AG04450 (cell line): Measurements from ENCODE around the gene ATP2C2. TPM values are rescaled to one million over a fixed set of nuclear protein-coding genes. Genes with fewer than 3 reads are reported as not detected.

Source experiments
- CTCF ChIA-PET: fragments of 300-600, 350-600 bp; formaldehyde crosslinking; extraction: SDS; loops from one replicate; lab custom pipeline; 2022; ENCODE audit warnings: antibody characterized with exemption, inconsistent platforms; lab: Charles Lee
- POLR2A ChIA-PET: fragments of 350-600 bp; formaldehyde crosslinking; extraction: SDS; loops from one replicate; lab custom pipeline; 2021; ENCODE audit warnings: antibody characterized with exemption, inconsistent platforms; lab: Yijun Ruan, JAX
- DNase-seq: peaks from one replicate; pipeline ENCODE4 v3.0.0-alpha.2; 2011; ENCODE audit warnings: low read depth, low spot score
- H3K27ac ChIP-seq: one replicate; pipeline ENCODE4 v1.5.1; 2012; ENCODE audit warnings: low read depth, low read length, control low read depth
- H3K27me3 ChIP-seq: one replicate; pipeline ENCODE4 v1.6.0; 2012; ENCODE audit warnings: low read length; ENCODE audit not compliant: control insufficient read depth, insufficient read depth
- H3K4me3 ChIP-seq: 2 replicates; pipeline ENCODE4 v1.5.1; 2011; ENCODE audit warnings: mild to moderate bottlenecking, low read depth, low read length, control low read depth
- H3K9me3 ChIP-seq: 2 replicates; pipeline ENCODE4 v1.5.1; 2012; ENCODE audit warnings: low read length; ENCODE audit not compliant: control insufficient read depth, insufficient read depth
- polyA plus RNA-seq: library from polyadenylated mRNA; depleted of rRNA; stranded (reverse); fragments of >200 nt; gene quantifications from 2 replicates; pipeline ENCODE4 v1.2.3, GENCODE V29; 2011
- TF ChIP-seq, protein P1 (sequence below): IDR thresholded peaks from 2 replicates; pipeline ENCODE4 v1.5.1; 2011; ENCODE audit warnings: low read depth, low read length, control low read depth, inconsistent platforms

Gene ATP2C2
- polyA plus RNA-seq, 1 experiment = not detected

- H3K27me3 ChIP-seq = peaks cover 26% of the 10 kb centered on the region
- CTCF ChIA-PET = interaction anchor here (1.4 kb wide), 1 partner anchor 106 kb away, joined by 3 read pairs; no protein-coding TSS in a partner anchor
- POLR2A ChIA-PET = no interaction called here
These were observed 9.8 kb downstream of the ATP2C2 start for GRCh38 chr16:84378099-84378498.

GRCh38 chr16:84378567-84378966, 10.2 kb downstream of the ATP2C2 start:
- peaks cover 26% of the 10 kb centered on the region for H3K27me3 ChIP-seq

More at GRCh38 chr16:84378099-84378498, 9.8 kb downstream of the ATP2C2 start:
- TF ChIP-seq, protein P1, sequence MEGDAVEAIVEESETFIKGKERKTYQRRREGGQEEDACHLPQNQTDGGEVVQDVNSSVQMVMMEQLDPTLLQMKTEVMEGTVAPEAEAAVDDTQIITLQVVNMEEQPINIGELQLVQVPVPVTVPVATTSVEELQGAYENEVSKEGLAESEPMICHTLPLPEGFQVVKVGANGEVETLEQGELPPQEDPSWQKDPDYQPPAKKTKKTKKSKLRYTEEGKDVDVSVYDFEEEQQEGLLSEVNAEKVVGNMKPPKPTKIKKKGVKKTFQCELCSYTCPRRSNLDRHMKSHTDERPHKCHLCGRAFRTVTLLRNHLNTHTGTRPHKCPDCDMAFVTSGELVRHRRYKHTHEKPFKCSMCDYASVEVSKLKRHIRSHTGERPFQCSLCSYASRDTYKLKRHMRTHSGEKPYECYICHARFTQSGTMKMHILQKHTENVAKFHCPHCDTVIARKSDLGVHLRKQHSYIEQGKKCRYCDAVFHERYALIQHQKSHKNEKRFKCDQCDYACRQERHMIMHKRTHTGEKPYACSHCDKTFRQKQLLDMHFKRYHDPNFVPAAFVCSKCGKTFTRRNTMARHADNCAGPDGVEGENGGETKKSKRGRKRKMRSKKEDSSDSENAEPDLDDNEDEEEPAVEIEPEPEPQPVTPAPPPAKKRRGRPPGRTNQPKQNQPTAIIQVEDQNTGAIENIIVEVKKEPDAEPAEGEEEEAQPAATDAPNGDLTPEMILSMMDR = no peak
- Histone ChIP-seq H3K9me3 (no peaks in the 10 kb centered on the region), H3K4me3 (no peak overlapping the region), H3K27ac (no peak overlapping the region)
- DNase-seq = no peak

DNA sequence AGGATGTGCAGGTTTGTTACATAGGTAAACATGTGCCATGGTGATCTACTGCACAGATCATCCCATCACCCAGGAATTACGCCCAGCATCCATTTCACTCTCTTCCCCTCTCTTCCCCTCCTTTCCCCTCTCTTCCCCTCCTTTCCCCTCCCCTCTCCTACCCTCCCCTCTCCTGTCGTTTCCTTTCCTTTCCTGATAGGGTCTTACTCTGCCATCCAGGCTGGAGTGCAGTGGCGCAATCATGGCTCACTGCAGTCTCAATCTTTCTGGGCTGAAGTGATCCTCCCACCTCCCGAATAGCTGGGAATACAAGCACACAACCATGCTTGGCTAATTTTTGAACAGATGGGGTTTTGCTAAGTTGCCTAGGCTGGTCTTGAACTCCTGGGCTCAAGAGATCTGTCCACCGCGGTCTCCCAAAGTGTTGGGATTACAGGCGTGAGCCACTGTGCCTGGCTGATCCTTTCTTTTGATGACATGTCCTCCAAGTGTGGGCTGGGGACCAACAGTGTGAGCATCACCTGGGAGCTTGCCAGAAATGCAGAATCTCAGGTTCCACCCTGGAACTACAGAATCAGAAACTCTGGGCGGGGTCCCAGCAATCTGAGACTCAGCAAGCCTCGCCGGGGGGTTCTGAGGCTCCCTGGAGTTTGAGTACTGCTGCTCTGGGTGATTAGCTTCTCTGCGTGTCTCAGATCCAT, 10.8 kb downstream of the ATP2C2 start:
- TF ChIP-seq, protein P1 = no peak
- peaks cover 26% of the 10 kb centered on the region for H3K27me3 ChIP-seq
- H3K9me3 ChIP-seq = no peaks in the 10 kb centered on the region
- no peak overlapping the region for H3K27ac ChIP-seq
- no peak for DNase-seq
- CTCF ChIA-PET = no interaction called here
- no peak overlapping the region for H3K4me3 ChIP-seq
- POLR2A ChIA-PET = no interaction called here

More at GRCh38 chr16:84378567-84378966, 10.2 kb downstream of the ATP2C2 start:
- Histone ChIP-seq H3K27ac (no peak overlapping the region), H3K4me3 (no peak overlapping the region), H3K9me3 (no peaks in the 10 kb centered on the region)
- CTCF ChIA-PET = no interaction called here
- POLR2A ChIA-PET = no interaction called here
- no peak for DNase-seq
- TF ChIP-seq, protein P1 = no peak

- ChIA-PET POLR2A (no interaction called here), CTCF (no interaction called here)
- Histone ChIP-seq H3K4me3 (no peak overlapping the region), H3K9me3 (no peaks in the 10 kb centered on the region), H3K27me3 (peaks cover 19% of the 10 kb centered on the region), H3K27ac (no peak overlapping the region)
- TF ChIP-seq, protein P1 = no peak
- DNase-seq = no peak
These were observed 11.5 kb downstream of the ATP2C2 start for GRCh38 chr16:84379709-84380362.

- H3K4me3 ChIP-seq = no peak overlapping the region
- peaks cover 18% of the 10 kb centered on the region for H3K27me3 ChIP-seq
- ChIA-PET POLR2A (no interaction called here), CTCF (no interaction called here)
- H3K9me3 ChIP-seq = no peaks in the 10 kb centered on the region; the same call in 1 of the 2 replicates
- TF ChIP-seq, protein P1 = no peak
- no peak overlapping the region for H3K27ac ChIP-seq
- no peak for DNase-seq
These were observed 12.1 kb downstream of the ATP2C2 start for GRCh38 chr16:84380405-84380804.
